GM12872 (cell line): ENCODE data around the gene DPF3.

Experiments
- TF ChIP-seq, protein P1 (sequence below): IDR thresholded peaks from 3 replicates; pipeline ENCODE4 v1.5.1; 2011; ENCODE audit warnings: low read depth, mild to moderate bottlenecking, low read length, moderate library complexity; ENCODE audit not compliant: insufficient read depth

Gene DPF3

DNA sequence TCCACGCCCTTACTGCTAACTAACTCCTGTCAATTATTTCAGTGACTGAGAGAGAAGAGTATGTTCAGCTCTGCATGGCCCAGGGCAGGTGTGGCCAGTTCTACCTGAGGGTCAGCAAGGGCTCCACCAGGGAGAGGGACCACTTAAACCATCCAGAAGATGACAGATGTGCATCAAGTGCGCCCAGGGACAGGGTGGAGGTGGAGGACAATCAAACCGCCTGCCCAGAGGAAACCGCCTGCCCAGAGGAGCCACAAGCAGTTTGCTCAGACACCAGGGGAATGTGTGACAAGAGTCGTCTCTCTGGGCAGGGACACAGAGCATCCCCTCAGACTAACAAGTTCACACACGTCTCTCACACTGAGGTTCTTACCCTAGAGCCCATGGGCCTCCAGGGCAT lies 14.5 kb downstream of the DPF3 start:
- TF ChIP-seq, protein P1, sequence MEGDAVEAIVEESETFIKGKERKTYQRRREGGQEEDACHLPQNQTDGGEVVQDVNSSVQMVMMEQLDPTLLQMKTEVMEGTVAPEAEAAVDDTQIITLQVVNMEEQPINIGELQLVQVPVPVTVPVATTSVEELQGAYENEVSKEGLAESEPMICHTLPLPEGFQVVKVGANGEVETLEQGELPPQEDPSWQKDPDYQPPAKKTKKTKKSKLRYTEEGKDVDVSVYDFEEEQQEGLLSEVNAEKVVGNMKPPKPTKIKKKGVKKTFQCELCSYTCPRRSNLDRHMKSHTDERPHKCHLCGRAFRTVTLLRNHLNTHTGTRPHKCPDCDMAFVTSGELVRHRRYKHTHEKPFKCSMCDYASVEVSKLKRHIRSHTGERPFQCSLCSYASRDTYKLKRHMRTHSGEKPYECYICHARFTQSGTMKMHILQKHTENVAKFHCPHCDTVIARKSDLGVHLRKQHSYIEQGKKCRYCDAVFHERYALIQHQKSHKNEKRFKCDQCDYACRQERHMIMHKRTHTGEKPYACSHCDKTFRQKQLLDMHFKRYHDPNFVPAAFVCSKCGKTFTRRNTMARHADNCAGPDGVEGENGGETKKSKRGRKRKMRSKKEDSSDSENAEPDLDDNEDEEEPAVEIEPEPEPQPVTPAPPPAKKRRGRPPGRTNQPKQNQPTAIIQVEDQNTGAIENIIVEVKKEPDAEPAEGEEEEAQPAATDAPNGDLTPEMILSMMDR = no peak

DNA sequence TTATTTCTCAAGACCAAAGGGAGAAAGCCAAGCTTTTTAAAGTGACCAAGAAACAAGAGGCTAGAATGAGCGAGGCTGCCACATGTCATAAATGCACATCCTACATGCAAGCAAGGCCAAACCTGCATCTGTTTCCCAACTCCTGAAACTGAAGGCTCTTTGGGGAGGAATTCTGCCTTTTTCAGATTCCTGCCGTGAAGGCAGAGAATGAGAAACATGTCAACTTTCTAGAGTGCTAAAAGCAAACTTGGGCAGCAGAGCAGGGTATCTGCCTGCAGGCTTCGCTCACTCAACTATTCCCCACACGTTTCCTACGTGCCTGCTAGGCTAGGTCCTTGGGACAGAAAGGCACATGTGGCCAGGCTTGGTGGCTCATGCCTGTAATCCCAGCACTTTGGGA lies 15.2 kb downstream of the DPF3 start:
- TF ChIP-seq, protein P1 = no peak

DNA sequence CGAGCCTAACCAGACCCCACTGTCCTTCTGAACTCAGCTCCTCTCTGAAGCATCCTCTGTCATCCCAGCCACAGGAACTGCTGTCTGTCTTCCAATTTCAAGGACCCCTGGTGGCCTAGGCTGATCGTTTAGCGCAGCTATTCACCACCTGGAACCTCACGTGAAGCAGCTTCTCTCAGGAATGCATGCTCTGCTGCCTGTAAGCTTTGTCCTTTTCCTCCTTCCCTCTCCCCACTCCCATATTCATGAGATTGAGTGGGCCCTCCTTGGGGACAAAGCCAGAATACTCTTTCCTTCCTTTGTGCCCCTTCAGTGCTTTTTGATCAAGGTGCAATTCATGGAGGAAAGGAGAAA lies 17.2 kb downstream of the DPF3 start:
- TF ChIP-seq, protein P1 = no peak

DNA sequence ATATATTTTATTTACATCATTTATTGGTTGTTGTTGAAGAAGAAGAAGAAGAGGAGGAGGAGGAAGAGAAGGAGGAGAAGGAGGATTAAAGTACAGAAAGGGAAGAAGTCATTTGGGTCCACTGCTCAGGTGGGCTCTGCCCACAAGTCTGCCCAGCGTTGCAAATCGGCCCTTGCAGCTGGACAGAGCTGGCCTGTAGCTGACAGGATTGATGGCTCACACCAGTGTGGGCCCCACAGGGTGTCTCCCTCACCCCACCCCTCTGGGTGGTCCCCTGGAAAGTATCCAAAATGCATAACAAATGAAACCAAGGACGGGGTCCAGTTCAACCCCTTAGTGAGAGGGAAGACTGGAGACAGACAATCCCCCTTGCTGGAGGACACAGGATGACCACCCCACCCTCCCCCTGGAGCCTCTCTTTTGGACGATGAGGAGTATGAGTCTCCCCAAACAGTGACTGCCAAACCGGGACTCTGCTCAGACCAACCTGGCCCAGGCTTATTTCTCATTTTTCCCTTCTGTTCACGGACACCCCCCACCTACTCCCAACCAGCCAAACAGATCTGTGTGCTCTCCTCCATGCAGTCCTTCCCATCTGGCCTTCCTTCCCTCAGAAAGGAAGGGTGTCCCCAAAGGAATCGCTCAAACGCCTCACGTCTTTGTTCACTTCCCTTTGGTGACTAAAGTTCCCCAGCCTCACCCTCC lies 17.7 kb downstream of the DPF3 start:
- TF ChIP-seq, protein P1 = no peak

DNA sequence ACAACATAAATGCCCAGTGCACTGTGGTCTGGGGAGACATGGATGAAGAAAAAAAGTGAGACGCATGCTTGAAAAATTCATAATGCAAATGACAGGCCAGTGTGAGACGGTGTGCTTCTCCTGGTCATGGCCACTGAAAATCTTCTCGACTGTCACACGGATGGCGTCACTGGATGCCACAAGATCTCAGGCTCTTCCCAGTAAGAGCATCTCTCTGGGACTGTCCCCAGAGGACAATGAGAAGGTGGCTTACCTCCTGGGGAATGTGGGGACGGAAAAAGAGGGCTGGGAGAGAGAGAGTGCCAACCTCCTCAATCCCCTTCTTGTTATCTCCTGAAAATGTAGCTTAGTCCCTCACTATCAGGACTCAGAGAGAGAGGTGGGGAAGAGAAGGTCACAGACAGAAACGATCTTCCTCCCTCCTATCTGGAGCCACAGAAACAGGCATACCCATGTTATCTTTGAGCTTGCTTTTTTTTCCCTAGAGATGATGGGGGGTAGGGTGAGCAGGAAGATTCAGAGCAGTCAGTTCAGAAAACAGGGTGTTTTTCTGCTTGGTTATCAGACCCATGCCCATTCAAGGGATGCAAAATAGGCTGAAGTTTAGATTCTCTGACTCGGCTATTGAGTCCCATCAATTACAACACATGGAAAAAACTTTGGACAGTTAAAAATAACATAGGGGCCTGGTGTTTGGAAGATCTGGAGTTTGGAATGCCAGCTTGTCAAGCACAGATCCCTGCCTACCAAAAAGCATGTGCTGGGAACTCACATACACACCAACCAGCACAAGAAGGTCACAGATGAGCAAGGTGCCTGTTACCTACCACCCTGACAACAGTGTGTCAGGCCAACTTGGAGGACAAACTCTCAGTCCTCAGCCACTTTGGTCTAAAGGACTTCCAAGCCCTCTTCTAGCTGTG lies 24.2 kb downstream of the DPF3 start:
- TF ChIP-seq, protein P1 = no peak

DNA sequence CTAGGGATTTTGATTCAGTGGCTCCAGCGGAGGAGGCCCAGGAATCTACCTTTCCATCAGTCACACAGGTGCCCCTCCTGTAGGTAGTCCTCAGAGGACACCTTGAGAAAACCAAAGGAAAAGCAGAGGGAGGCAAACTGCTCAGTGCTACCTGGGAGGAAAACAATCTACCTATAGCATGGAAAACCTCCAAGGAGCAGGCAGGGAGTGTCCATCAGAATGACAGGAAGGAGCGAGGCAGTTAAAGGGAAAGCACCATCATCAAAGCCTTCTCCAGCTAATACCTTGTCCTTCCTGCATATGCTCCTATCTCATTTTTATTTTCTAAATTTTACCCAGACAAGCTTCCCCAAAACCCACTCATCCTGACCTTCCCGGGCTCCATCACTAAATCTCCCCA lies 25.4 kb downstream of the DPF3 start:
- TF ChIP-seq, protein P1 = no peak

DNA sequence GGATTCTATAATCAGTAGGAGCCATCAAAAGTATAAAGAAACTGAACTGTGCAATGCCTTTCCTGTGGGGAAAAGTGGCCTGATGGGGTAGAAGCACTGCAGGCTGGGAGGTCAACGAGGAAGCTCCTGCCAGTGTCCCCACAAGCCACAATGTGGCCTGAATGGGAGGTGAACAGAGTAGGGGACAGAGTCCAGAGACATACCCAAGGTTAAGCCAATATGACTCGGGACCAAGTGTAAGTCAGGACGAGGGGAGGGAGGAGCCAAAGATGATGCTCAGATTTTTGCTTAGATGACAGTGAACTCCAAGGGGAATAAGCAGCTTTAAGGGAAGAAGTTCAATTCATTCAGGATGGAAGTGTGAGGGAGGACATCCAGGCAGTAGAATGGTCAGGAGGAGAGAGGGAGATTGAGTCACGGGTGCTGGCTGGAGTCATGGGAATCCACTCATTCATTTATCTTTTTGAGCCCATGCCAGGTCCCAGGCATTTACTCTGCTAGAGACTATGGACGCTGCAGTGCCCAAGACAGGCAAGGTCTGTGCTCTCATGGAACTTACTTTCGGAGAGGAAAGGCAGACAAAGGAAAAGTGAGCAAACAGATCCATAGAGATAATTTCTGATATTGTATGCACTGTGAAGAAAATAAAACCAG lies 29.1 kb downstream of the DPF3 start:
- TF ChIP-seq, protein P1 = no peak
